Omental fat pad (tissue), 4 donors: Measurements from ENCODE around the gene FNDC3A. TPM values are rescaled to one million over a fixed set of nuclear protein-coding genes. Genes with fewer than 3 reads are reported as not detected.

Experiments used
- ATAC-seq: fragments of 150-250 bp; one replicate; pipeline ENCODE4 v1.9.1; 2016; ENCODE audit warnings: mild to moderate bottlenecking, moderate library complexity; ENCODE audit not compliant: low FRiP score
- DNase-seq: peaks from one replicate; pipeline ENCODE4 v3.0.0-alpha.2; 2019; ENCODE audit warnings: low spot score
- CTCF ChIP-seq, 3 donors: fragments of 450-650 bp; IDR thresholded peaks; one replicate each; pipeline ENCODE4 v1.5.1; 2016 to 2017; ENCODE audit warnings: antibody characterized with exemption in 3 of 3, mild to moderate bottlenecking in 3 of 3, moderate library complexity in 2 of 3
- total RNA-seq, 4 donors: library from RNA; depleted of rRNA; stranded (reverse); fragments of >200 nt; gene quantifications; one replicate each; pipeline ENCODE4 v1.1.0, GENCODE V29; 2016

FNDC3A gene
- total RNA-seq, 4 donors from 2014 or later: 53.7 to 59.8 (median 56.4) TPM

- no peak for TF ChIP-seq CTCF (IDR thresholded peaks at IDR 0.05)
- ATAC-seq (no peak), DNase-seq (no peak)
Observed at GRCh38 chr13:49020940-49021553, 45.3 kb downstream of the FNDC3A start.

- ATAC-seq (no peak), DNase-seq (no peak)
- TF ChIP-seq CTCF (IDR thresholded peaks at IDR 0.05): no peak
Observed at GRCh38 chr13:49021953-49022352, 46.2 kb downstream of the FNDC3A start.

- DNase-seq (no peak), ATAC-seq (no peak)
- TF ChIP-seq CTCF (IDR thresholded peaks at IDR 0.05): no peak
Observed at GRCh38 chr13:49022472-49023144, 46.9 kb downstream of the FNDC3A start.

GRCh38 chr13:49023431-49023830 is 47.7 kb downstream of the FNDC3A start:
- no peak for ATAC-seq
- no peak for DNase-seq
- no peak for TF ChIP-seq CTCF (IDR thresholded peaks at IDR 0.05)

- DNase-seq (no peak), ATAC-seq (no peak)
- TF ChIP-seq CTCF (IDR thresholded peaks at IDR 0.05): no peak
Observed at GRCh38 chr13:49026851-49027250, 51.1 kb downstream of the FNDC3A start.

- no peak for DNase-seq
- ATAC-seq: no peak
- no peak for TF ChIP-seq CTCF (IDR thresholded peaks at IDR 0.05)
Observed at GRCh38 chr13:49029570-49029969, 53.9 kb downstream of the FNDC3A start.

GRCh38 chr13:49030213-49030612 is 54.5 kb downstream of the FNDC3A start:
- no peak for ATAC-seq
- no peak for DNase-seq
- no peak for TF ChIP-seq CTCF (IDR thresholded peaks at IDR 0.05)
